Inflammatory macrophage (primary cell): ENCODE results near the gene NFKBIZ.
"Not testable (repeated sequence)": the region's sequence is repeated elsewhere in the genome, so short reads cannot be mapped to it uniquely, and the experiment has no call there.

ENCODE experiments used
- DNase-seq, 2 donors: peaks; one replicate each; pipeline ENCODE4 v3.0.0-alpha.2; 2020 to 2022

Gene NFKBIZ

DNA sequence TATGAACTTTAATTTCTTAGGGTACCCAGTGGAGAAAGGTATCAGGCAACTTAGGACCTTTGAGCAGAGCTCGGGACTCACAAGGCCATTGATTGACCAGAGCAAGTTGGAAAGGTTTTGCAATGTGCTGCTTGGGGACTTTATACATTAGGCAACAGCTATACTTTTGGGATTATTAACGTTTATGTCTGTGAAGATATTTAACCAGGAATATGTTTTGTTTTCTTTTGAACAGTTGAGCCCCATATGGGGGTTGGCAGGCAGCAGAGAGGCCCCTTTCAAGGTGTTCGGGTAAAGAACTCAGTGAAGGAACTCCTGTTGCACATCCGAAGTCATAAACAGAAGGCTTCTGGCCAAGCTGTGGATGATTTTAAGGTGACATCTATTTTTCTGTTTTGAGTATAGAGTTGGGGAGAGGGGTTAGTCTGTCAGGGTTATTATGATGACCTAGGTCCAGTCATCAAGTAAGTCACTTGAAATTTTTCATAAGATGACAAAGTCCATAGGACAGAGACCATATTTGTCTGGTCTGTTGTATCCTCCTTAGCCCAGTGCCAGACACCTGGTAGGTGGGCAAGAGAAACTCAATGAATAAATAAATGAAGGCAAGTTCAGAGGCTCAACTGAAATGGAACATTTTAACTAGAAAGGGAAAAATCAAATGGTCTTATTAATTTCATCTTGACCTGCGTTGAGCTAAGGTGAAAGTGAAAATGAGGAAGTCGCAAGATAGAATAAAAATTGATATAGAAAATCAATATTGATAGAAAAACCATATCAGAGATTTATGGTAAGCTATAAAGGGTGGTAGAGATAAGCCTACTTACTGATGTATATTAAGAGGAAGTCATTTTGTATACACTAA, 2.8 kb downstream of the NFKBIZ start:
- no peak for DNase-seq

DNA sequence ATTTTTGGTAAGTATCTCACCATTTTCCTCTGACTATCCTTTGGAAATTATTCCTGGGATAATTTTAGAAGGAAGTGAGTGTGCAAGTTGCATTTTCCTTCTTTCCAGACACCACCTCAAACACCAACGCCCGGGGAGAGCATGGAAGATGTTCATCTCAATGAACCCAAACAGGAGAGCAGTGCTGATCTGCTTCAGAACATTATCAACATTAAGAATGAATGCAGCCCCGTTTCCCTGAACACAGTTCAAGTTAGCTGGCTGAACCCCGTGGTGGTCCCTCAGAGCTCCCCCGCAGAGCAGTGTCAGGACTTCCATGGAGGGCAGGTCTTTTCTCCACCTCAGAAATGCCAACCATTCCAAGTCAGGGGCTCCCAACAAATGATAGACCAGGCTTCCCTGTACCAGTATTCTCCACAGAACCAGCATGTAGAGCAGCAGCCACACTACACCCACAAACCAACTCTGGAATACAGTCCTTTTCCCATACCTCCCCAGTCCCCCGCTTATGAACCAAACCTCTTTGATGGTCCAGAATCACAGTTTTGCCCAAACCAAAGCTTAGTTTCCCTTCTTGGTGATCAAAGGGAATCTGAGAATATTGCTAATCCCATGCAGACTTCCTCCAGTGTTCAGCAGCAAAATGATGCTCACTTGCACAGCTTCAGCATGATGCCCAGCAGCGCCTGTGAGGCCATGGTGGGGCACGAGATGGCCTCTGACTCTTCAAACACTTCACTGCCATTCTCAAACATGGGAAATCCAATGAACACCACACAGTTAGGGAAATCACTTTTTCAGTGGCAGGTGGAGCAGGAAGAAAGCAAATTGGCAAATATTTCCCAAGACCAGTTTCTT, 3.9 kb downstream of the NFKBIZ start:
- no peak for DNase-seq

DNA sequence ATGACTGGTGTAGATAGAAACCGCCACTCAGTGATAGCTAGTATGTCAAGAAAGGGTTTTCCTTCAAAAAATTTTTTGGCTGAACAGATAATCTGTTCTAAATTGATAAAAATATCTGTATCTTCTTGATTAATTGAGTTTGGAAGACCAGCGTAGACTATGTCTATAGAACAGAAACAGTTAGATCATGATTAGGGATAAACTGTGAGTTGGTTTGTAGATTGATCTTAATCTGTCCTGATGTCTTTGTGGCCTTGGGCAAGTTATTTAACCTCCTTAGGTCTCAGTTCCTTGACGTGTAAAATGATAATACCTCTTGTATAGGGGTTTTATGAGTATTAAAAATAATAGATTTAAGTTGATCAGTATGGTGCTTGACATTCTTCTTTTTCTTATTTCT, 4.7 kb downstream of the NFKBIZ start:
- DNase-seq, result no peak

DNA sequence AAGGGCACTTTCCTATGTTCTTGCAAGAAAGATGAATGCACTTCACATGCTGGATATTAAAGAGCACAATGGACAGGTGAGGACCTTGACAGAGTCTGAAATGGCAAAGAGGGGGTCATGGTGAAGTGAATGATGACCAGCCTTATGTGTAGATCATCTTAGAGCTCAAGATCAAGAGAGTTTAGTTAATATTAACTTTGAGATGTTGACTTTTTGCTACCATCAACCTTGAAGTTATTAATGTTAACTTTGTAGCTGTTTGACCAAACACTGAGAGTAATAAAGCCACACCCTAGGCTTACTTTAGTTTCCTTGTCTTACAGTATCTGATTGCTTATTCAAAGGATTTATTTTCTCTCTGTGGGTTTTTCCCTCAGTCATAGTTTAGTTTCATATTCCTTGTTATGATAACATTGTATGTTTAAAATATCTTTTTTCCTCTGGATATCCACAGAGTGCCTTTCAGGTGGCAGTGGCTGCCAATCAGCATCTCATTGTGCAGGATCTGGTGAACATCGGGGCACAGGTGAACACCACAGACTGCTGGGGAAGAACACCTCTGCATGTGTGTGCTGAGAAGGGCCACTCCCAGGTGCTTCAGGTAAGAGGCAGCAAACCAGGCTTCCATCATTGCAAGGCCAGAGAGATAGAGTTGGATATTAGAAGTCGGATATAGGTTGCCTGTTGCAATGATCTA, 5.4 kb downstream of the NFKBIZ start:
- DNase-seq, result no peak

DNA sequence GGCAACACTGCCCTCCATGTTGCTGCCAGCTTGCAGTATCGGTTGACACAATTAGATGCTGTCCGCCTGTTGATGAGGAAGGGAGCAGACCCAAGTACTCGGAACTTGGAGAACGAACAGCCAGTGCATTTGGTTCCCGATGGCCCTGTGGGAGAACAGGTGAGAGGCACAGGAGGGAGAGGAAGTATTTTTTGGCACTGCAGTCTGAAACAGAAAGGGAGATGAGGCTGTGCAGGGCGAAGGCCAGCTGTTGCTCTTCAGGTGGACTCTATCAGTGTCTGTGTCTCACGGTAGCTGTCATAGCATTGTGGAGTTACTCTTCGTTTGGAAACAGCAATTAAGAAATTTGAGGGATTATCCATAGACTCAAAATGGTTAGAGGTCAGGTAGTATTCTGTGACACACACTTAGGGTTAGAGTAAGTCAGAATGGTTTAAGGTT, 8.0 kb downstream of the NFKBIZ start:
- DNase-seq, result no peak

DNA sequence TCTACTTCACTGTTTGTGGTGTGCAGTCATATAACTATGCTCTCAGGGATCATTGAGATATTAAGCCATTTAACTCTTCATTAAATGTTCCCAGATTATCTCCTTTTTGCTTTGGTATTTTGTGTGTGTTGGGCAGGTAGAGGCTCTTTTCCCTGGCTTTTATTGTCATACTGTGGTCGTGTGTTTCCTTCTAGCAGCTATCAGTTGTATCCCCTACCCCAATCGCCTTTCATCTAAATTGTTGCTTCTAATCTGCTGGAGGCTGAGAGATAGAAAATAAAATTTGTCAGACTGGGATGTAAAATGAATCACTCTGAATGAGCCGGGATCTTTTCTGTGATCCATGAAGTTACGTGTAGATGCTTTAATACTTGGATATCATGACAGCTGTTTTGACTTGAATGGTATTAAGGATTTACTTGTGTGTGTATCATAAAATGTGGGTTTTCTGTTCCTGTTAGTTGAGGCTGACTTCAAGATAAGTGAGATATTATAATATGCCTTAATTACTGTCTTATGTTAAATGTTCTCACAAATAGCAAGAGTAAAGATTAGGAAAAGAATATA, 9.2 kb downstream of the NFKBIZ start:
- DNase-seq, result no peak

DNA sequence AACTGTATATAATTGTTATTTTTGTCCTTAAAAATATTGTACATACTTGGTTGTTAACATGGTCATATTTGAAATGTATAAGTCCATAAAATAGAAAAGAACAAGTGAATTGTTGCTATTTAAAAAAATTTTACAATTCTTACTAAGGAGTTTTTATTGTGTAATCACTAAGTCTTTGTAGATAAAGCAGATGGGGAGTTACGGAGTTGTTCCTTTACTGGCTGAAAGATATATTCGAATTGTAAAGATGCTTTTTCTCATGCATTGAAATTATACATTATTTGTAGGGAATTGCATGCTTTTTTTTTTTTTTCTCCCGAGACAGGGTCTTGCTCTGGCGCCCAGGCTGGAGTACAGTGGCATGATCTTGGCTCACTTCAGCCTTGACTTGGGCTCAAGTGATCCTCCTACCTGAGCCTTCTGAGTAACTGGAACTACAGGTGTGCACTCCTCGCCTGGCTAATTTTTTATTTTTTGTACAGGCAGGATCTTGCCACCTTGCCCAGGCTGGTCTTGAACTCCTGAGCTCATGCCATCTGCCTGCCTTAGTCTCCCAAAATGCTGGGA, 10.7 kb downstream of the NFKBIZ start:
- DNase-seq, result no peak

DNA sequence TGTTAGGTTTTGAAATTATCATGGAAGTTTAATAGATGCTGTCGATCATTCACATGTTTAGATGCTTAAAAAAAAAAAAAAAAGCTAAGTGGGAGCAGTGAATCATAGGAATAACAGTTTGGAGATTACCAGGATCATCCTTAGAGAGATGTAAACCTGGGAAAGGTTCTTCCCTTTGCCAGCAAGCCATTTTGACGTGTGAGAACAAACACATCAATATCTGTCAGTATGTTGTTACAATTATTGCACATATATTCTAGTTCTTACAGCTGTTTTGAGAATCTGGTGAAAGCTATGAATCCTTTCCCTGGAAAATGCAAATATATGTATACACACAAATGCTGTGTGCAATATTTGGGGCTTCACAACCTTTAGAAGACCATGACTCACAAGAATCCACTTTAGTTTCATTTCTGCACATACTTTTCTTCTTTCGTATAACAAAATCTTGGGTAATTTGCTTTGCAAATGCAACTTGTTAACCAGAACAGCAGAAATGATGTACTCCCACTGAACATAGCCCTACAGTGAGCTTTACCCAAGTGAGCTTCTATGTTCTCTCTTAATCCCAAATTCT, 12.0 kb downstream of the NFKBIZ start:
- no peak for DNase-seq

DNA sequence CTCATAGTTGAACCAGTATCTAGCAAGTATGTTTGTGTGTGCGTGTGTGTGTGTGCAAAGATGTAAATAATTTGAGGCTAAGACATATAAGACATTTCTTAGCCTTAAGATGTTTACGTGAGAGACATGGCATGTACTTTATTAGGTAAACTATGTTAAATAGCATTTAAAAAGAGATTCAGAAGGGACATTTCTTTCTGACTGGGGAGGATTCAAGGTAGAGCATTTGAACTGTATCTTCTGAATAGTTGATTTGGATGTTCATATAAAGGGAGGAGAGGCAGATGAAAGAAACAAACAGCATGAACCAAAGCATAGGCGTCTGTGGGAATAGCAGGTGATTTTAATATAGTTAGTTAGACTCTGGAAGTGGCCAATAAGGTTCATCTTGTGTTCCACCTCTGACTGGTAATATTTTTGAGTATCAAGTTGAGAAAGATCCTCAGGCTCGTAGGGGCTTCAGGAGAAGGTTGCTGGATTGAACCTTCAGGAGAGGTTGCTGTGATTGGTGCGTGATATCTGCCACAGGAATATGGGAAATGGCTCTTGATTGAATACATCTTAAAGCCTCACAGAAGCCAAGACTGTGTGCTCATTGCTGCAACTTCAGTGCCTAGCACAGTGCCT, 12.6 kb downstream of the NFKBIZ start:
- DNase-seq, result no peak

DNA sequence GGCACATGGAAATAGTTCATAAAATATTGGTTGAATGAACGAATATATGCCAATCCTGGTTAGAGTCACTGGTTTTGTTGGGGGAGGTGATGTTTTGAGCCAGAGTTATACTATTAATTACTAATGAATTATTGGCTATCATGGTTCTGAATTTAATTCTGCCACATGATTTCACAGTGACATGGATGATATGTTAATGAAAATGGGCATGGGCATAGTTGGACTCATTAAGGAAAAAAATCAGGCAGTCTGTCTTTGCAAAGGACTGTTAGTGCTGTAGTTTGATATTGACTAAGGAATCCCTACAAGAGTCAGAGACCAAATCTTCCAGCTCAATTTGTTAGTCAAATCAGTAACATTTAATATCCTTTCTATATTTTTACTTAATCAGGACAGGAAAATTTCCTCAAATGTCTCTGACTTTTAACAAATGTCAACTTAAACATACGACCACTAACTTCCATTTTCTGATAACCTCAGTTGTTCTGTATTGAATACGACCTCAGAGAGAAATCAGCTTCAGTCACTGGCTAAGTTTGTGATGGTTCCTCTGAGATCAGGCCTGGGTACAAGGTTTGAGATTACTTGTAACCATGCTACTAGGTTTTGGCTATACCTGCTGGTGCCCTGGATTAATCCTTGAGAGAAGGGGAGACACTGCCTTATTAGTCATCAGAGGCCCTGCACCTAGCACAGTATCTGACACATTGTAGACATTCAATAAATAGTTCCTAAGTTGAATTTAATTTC, 13.3 kb downstream of the NFKBIZ start:
- no peak for DNase-seq

DNA sequence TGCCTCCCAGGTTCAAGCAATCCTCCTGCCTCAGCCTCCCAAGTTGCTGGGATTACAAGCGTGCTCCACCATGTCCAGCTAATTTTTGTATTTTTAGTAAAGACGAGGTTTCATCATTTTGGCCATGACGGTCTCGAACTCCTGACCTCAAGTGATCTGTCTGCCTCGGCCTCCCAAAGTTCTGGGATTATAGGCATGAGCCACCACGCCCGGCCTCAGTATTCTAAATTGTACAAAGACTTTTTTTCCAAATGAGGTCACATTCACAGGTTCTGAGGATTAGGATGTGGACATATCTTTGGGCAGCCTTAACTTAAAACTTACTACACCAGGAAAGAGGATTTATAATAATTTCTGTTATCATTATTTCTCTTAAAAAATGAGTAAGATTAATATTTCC, 15.6 kb downstream of the NFKBIZ start:
- DNase-seq, result not testable (repeated sequence)

DNA sequence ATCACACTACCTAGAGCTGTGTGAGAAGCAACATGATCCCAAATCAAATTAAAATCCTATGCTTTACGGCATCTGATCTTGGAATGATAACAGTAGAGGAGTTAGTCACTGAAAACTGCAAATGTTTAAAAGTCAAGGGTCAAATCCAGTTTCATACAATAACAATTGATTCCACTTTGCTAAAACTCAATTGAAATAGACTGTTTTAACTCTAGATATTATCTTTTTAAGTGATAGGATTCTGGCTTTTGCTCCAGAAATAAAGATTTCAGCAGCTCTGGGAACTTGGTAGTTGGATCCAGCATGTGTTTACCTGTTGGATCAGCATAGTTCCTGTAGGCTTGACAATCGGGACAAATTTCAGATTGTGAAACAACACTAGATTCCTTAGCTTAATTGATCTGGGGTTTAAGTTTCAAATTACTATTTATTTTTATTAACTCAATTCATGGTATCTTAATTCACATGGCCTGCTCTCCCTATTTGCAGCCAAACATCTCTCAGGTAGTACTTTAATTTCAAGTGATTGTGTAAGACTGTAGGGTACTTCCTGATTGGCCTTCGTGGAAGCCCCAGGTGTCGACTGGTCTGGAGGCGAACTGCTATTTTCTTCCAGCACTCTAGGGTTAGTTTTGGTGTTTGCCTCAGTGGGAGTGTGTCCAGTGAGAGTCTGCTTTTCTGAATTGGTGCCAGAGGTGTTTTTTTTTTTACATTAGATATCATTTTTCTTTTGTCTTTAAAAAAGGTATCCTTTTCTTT, 16.6 kb downstream of the NFKBIZ start:
- no peak for DNase-seq

DNA sequence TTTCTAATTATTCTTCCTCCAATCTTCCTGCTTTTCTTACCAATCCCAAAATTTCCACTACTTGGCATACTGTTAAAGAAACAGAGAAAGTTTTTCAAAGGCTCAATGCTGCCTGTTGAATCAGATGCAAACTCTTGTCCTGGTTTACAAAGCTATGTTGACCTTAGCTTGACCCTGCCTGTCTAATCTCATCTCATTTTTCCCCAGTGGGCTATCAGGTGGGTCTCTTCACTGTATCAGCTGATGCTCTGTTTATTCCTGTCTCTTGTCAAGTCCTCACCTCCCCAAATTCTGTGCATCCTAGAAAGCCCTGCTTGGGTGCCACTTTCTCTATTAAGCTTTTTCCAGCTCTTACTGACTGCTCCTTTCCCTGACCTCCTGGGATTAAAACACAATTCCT, 18.2 kb downstream of the NFKBIZ start:
- no peak for DNase-seq

DNA sequence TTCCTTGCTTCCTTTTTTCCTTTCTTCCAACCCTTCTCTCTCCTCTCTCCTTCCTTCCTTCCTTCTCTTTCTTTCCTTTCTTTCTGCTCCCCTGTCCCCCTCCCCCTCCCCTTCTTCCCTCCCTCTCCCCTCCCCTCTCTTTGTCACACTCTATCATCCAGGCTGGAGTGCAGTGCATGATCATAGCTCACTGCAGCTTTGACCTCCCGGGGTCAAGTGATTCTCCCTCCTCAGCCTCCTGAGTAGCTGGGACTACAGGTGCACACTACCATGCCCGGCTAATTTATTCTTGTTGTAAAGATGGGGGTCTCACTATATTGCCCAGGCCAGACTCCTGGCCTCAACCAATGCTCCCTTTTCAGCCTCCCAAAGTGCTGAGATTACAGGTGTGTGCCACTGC, 18.7 kb downstream of the NFKBIZ start:
- DNase-seq, result no peak

DNA sequence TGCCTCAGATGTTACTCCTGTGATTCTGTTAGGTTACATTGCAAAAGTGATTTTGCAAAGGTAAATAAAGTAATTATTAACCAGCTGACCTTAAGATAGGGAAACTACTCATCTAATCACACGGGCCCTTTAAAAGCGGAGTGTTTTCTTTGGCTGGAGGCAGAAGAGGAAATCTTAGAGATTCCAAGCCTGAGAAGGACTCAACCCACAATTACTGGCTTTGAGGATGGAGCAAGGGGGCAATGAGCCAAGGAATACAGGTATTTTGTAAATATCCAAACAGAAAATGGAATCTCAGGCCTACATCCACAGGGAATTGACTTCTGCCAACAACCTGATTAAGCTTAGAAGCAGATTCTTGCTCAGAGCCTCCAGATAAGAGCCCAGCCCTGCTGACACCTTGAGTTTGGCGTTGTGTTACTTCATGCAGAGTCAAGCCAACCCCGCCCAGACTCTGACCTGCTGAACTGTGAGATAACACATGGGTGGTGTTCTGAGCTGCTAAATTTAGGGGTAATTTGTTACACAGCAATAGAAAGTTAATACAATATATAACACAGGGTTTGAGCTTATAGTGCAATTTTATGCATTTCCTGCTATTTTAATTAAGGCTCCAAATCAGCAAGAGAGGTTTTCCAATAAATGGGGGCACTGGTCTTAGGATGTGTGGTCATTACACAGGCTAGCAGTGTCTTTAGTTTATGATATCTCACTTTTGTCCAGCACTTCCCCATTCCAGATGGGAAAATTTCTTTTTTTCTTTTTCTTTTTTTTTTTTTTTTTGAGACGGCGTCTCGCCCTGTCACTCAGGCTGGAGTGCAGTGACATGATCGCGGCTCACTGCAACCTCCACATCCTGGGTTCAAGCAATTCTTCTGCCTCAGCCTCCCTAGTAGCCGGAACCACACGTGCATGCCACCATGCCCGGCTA, 19.5 kb downstream of the NFKBIZ start:
- DNase-seq, result no peak

DNA sequence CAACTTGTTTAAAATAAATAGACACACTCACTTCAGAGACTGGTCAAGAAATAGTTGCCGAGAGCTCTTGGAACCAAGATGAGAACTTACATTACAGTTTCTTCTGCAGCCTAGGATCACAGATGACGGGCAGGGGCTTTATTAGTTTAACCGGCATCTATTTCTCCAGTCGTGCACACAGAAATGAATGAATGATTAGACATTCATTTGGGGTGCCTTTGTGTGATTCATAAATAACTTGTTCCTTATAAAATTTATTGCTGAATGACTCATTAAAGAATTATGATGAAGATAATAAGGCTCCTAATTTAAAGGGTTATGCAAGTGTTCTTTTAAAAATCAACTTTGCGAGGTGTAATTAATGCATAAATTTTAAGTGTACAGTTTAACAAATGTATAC, 20.8 kb downstream of the NFKBIZ start:
- DNase-seq, result no peak

DNA sequence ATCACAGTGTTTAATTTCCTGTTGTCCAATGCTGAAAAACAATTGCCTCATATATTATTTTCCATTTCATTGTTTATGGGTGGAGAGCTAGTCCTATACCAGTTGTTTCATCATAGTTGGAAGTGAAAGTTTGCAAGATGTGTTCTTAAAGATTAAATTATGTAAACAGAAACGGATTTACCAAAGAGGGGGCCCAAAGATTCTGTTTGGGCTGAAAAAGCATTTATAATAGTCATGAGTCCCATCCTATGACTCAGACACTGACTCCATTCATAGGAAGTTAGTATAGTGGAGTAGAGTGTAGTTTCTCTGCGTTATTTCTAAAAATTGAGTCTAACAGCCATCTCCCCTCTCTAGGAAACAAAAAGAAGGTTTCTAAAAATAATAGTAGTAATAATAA, 24.3 kb downstream of the NFKBIZ start:
- peak; percentile 71 to 89 for DNase-seq

DNA sequence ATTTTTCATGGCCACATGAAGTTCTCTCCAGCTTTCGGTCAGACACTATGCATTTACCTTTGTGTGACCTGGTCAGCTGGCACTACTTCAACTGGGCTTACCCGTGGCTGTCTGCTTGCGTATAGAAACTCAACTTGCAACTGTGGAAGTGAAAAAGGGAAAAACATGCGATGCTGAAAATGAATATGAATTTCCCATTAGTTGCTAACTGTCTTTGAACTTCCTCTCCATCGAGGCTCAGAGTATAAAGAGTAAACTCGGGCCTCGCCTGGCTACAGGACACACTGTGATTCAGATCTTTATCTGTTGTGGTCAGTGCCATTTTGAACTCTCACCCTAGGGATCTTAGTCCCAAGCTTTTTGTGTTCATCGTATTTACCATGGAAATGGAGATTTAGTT, 26.8 kb downstream of the NFKBIZ start:
- peak; percentile 30 to 40 for DNase-seq

DNA sequence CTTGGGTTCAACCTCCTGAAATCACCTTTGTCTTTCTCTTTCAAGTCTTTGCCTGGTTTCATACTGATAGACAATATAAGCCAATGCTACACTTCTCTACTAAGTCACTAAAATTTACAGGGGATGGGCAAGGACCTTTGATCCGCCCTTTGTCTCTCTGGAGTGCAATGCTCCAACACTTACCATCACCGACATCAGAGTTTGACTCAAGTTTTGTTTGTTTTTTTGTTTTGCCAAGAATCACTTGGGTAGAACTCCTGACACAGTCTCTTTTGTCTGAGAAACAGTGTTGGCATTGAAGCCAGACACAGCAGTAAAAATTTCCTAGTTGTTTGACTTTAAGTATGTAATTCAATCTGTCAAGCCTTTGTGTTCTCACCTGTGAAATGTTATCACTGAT, 29.3 kb downstream of the NFKBIZ start:
- no peak for DNase-seq
